Adrenal gland (tissue), 5 donors: Measurements from ENCODE around the gene CTNNBIP1.

Source experiments
- POLR2A ChIP-seq, 2 donors: fragments of 450-650 bp; IDR thresholded peaks; one replicate each; pipeline ENCODE4 v1.6.1; 2017; ENCODE audit warnings: antibody characterized with exemption in 2 of 2, mild to moderate bottlenecking in 2 of 2, moderate library complexity in 1 of 2
- TF ChIP-seq, protein P1 (sequence below), 6 experiments: fragments of 450-650 bp in 4 of 6; fragments of 200-600 bp in 2 of 6; sonication (generic) in 1 of 6; IDR thresholded peaks; 1 replicate in 5 of 6; 2 replicates in 1 of 6; pipeline versions ENCODE4 v1.5.1 to v1.8.0; 2016 to 2021; ENCODE audit warnings: antibody characterized with exemption in 6 of 6, mild to moderate bottlenecking in 2 of 6, moderate library complexity in 1 of 6
- donor health status: DM: no; HTN: no; CAD: no.

DNA sequence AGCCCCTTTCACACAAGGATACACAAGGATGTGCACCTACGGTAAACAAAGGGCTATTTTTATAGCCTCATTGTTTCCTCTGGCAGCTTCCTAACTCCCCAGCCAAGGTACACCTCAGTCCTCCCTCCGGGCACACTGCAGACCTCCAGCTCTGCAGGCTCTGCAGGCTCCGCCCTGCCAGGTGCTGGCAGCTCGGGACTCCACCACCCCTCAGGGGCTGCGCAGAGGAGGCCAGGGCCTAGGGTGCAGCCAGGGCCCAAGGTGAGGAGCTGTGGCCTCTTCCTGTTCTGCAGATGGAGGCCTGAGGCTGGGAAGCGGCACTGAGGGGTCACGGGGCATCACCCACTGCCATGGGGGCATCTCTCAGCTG lies 66.5 kb downstream of the CTNNBIP1 start:
- TF ChIP-seq, protein P1, sequence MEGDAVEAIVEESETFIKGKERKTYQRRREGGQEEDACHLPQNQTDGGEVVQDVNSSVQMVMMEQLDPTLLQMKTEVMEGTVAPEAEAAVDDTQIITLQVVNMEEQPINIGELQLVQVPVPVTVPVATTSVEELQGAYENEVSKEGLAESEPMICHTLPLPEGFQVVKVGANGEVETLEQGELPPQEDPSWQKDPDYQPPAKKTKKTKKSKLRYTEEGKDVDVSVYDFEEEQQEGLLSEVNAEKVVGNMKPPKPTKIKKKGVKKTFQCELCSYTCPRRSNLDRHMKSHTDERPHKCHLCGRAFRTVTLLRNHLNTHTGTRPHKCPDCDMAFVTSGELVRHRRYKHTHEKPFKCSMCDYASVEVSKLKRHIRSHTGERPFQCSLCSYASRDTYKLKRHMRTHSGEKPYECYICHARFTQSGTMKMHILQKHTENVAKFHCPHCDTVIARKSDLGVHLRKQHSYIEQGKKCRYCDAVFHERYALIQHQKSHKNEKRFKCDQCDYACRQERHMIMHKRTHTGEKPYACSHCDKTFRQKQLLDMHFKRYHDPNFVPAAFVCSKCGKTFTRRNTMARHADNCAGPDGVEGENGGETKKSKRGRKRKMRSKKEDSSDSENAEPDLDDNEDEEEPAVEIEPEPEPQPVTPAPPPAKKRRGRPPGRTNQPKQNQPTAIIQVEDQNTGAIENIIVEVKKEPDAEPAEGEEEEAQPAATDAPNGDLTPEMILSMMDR (IDR thresholded peaks at IDR 0.05), result no peak
- no peak for TF ChIP-seq POLR2A (IDR thresholded peaks at IDR 0.05)
